Measurements from ENCODE around the gene RNF14.

The RNF14 gene

GRCh38 chr5:141986072-141986471 lies 17.2 kb downstream of the RNF14 start:
- Histone ChIP-seq H3K27me3 (replicated peaks; ENCODE audit: control insufficient read depth, insufficient read depth, low read length) (no peaks in the 10 kb centered on the region), H3K36me3 (ENCODE audit: control insufficient read depth, insufficient read depth, low read length) (peaks cover 4% of the 10 kb centered on the region; the same call in 1 of the 2 replicates), H3K4me3 (replicated peaks; ENCODE audit: low read depth, low read length) (no peak overlapping the region)
- TF ChIP-seq CTCF (IDR thresholded peaks at IDR 0.05; ENCODE audit: insufficient read depth, low read length, poor library complexity, severe bottlenecking) = no peak
- no peak for DNase-seq (ENCODE audit: extremely low read depth, insufficient read length)

- DNase-seq (ENCODE audit: extremely low read depth, insufficient read length) = no peak
- TF ChIP-seq CTCF (IDR thresholded peaks at IDR 0.05; ENCODE audit: insufficient read depth, low read length, poor library complexity, severe bottlenecking) = no peak
- Histone ChIP-seq H3K4me3 (replicated peaks; ENCODE audit: low read depth, low read length) (no peak overlapping the region), H3K36me3 (ENCODE audit: control insufficient read depth, insufficient read depth, low read length) (no peaks in the 10 kb centered on the region; the same call in 1 of the 2 replicates), H3K27me3 (replicated peaks; ENCODE audit: control insufficient read depth, insufficient read depth, low read length) (no peaks in the 10 kb centered on the region)
Observed at GRCh38 chr5:141989720-141990119, 20.8 kb downstream of the RNF14 start.

GRCh38 chr5:141992349-141992963 lies 23.6 kb downstream of the RNF14 start:
- Histone ChIP-seq H3K27me3 (replicated peaks; ENCODE audit: control insufficient read depth, insufficient read depth, low read length) (no peaks in the 10 kb centered on the region), H3K4me3 (replicated peaks; ENCODE audit: low read depth, low read length) (no peak overlapping the region), H3K36me3 (ENCODE audit: control insufficient read depth, insufficient read depth, low read length) (no peaks in the 10 kb centered on the region; the same call in 1 of the 2 replicates)
- DNase-seq (ENCODE audit: extremely low read depth, insufficient read length) = no peak
- TF ChIP-seq CTCF (IDR thresholded peaks at IDR 0.05; ENCODE audit: insufficient read depth, low read length, poor library complexity, severe bottlenecking) = peak; percentile 61

GRCh38 chr5:141994511-141995136 lies 25.7 kb downstream of the RNF14 start:
- TF ChIP-seq CTCF (IDR thresholded peaks at IDR 0.05; ENCODE audit: insufficient read depth, low read length, poor library complexity, severe bottlenecking) = no peak
- DNase-seq (ENCODE audit: extremely low read depth, insufficient read length) = no peak
- H3K36me3 ChIP-seq (ENCODE audit: control insufficient read depth, insufficient read depth, low read length) = no peaks in the 10 kb centered on the region; the same call in none of the 2 replicates
- no peaks in the 10 kb centered on the region for H3K27me3 ChIP-seq (replicated peaks; ENCODE audit: control insufficient read depth, insufficient read depth, low read length)
- no peak overlapping the region for H3K4me3 ChIP-seq (replicated peaks; ENCODE audit: low read depth, low read length)

GRCh38 chr5:141995656-141996055 lies 26.8 kb downstream of the RNF14 start:
- no peaks in the 10 kb centered on the region; the same call in none of the 2 replicates for H3K36me3 ChIP-seq (ENCODE audit: control insufficient read depth, insufficient read depth, low read length)
- DNase-seq (ENCODE audit: extremely low read depth, insufficient read length) = no peak
- TF ChIP-seq CTCF (IDR thresholded peaks at IDR 0.05; ENCODE audit: insufficient read depth, low read length, poor library complexity, severe bottlenecking) = no peak
- H3K4me3 ChIP-seq (replicated peaks; ENCODE audit: low read depth, low read length) = no peak overlapping the region
- H3K27me3 ChIP-seq (replicated peaks; ENCODE audit: control insufficient read depth, insufficient read depth, low read length) = no peaks in the 10 kb centered on the region
